Panc1 (cell line): ENCODE measurements around the gene ATXN1. TPM values are rescaled to one million over a fixed set of nuclear protein-coding genes. Genes with fewer than 3 reads are reported as not detected.
A peak's percentile ranks its signal among the peaks of the same experiment; 100 is the strongest.

ENCODE experiments used
- ATAC-seq: fragments of 200-7000 bp; cut with Tn5 transposase; 2 replicates; pipeline ENCODE4 v1.9.1; 2020; ENCODE audit warnings: mild to moderate bottlenecking, moderate library complexity
- BruUV-seq: library from RNA; stranded (reverse); fragments of 400-500 nt; replicated peaks from 2 replicates; lab custom pipeline; 2021; lab: Mats Ljungman, UMichigan
- CTCF ChIA-PET: fragments of 300-600 bp; sonication (Branson Sonifier 250); formaldehyde crosslinking; loops from one replicate; lab custom pipeline; 2022; ENCODE audit warnings: antibody characterized with exemption; lab: Charles Lee
- POLR2A ChIA-PET: fragments of 300-600 bp; sonication (Branson Sonifier 250); formaldehyde crosslinking; loops from one replicate; lab custom pipeline; 2022; ENCODE audit warnings: antibody characterized with exemption; lab: Charles Lee
- DNase-seq: peaks from one replicate; pipeline ENCODE4 v3.0.0-alpha.2; 2010; ENCODE audit warnings: low read depth, low spot score
- H3K27ac ChIP-seq: 2 replicates; pipeline ENCODE4 v1.5.1; 2011; ENCODE audit warnings: mild to moderate bottlenecking, low read length, inconsistent platforms
- H3K27me3 ChIP-seq: fragments of 200-500 bp; sonication (Bioruptor generic); 2 replicates; pipeline ENCODE4 v1.6.0; 2014; ENCODE audit warnings: low read length, inconsistent platforms; ENCODE audit not compliant: control insufficient read depth, insufficient read depth
- H3K36me3 ChIP-seq: fragments of 200-500 bp; sonication (Bioruptor generic); 2 replicates; pipeline ENCODE4 v1.5.1; 2014; ENCODE audit warnings: inconsistent platforms, mild to moderate bottlenecking, low read length, moderate library complexity; ENCODE audit not compliant: control insufficient read depth, insufficient read depth
- H3K4me1 ChIP-seq: 2 replicates; pipeline ENCODE4 v1.5.1; 2011; ENCODE audit warnings: inconsistent platforms, mild to moderate bottlenecking, low read length, moderate library complexity; ENCODE audit not compliant: control insufficient read depth, insufficient read depth
- H3K4me3 ChIP-seq, 2 experiments: 2 replicates each; pipeline ENCODE4 v1.5.1; 2011 to 2012; ENCODE audit warnings: low read depth in 2 of 2, low read length in 2 of 2, mild to moderate bottlenecking in 2 of 2, inconsistent platforms in 1 of 2, moderate library complexity in 1 of 2
- H3K9me3 ChIP-seq: fragments of 200-500 bp; sonication (Bioruptor generic); 2 replicates; pipeline ENCODE4 v1.5.1; 2014; ENCODE audit warnings: low read depth, mild to moderate bottlenecking, inconsistent platforms, low read length, moderate library complexity; ENCODE audit not compliant: control insufficient read depth, insufficient read depth
- CTCF ChIP-seq: fragments of 450-650 bp; IDR thresholded peaks from 2 replicates; pipeline ENCODE4 v1.5.1; 2017; ENCODE audit warnings: mild to moderate bottlenecking
- POLR2AphosphoS5 ChIP-seq: IDR thresholded peaks from 2 replicates; pipeline ENCODE4 v1.6.1; 2012; ENCODE audit warnings: mild to moderate bottlenecking, low read depth, low read length, moderate library complexity
- SIN3A ChIP-seq: IDR thresholded peaks from 2 replicates; pipeline ENCODE4 v1.6.1; 2012; ENCODE audit warnings: low read depth, mild to moderate bottlenecking, low read length, moderate library complexity, borderline replicate concordance; ENCODE audit not compliant: insufficient read depth
- TCF7L2 ChIP-seq: IDR thresholded peaks from 2 replicates; pipeline ENCODE4 v1.6.1; 2011; ENCODE audit warnings: mild to moderate bottlenecking, low read depth, low read length, inconsistent platforms
- in situ Hi-C: cut with HindIII; loops from 2 replicates; pipeline ENCODE4 v1.10.0; 2016; ENCODE audit warnings: low sequenced_read_pairs, low pct_unique_long_range_greater_than_20kb
- intact Hi-C: fragments of 100-400 bp; cut with micrococcal nuclease; formaldehyde crosslinking; loops from one replicate; pipeline ENCODE4 v1.10.0; 2022; ENCODE audit not compliant: unreplicated experiment
- total RNA-seq: library from RNA; stranded (reverse); gene quantifications from one replicate; pipeline ENCODE4 v1.2.1, GENCODE V29; 2021; ENCODE audit not compliant: unreplicated experiment
- TF ChIP-seq, protein P1 (sequence below), 2 experiments: IDR thresholded peaks; 2 replicates each; pipeline ENCODE4 v1.6.1; 2011 to 2012; ENCODE audit warnings: low read depth in 2 of 2, control low read depth in 1 of 2, low read length in 1 of 2, mild to moderate bottlenecking in 1 of 2, moderate library complexity in 1 of 2; ENCODE audit not compliant: insufficient read depth in 1 of 2

Gene ATXN1
- total RNA-seq, 1 experiment from 2014 or later = 67.1 TPM

- in situ Hi-C loops (no loop called here), intact Hi-C loops (no loop called here)
- no peak for DNase-seq
- ChIA-PET CTCF (no interaction called here), POLR2A (no interaction called here)
- Histone ChIP-seq H3K27me3 (no peaks in the 10 kb centered on the region), H3K27ac (peak overlapping the region; percentile 40; the same call in 1 of the 2 replicates), H3K36me3 (no peaks in the 10 kb centered on the region), H3K4me3 (no peak overlapping the region), H3K4me1 (peaks cover 15% of the 10 kb centered on the region), H3K9me3 (no peaks in the 10 kb centered on the region)
- BruUV-seq = no TSS peak
- no peak for TF ChIP-seq POLR2AphosphoS5
- TF ChIP-seq, protein P1, sequence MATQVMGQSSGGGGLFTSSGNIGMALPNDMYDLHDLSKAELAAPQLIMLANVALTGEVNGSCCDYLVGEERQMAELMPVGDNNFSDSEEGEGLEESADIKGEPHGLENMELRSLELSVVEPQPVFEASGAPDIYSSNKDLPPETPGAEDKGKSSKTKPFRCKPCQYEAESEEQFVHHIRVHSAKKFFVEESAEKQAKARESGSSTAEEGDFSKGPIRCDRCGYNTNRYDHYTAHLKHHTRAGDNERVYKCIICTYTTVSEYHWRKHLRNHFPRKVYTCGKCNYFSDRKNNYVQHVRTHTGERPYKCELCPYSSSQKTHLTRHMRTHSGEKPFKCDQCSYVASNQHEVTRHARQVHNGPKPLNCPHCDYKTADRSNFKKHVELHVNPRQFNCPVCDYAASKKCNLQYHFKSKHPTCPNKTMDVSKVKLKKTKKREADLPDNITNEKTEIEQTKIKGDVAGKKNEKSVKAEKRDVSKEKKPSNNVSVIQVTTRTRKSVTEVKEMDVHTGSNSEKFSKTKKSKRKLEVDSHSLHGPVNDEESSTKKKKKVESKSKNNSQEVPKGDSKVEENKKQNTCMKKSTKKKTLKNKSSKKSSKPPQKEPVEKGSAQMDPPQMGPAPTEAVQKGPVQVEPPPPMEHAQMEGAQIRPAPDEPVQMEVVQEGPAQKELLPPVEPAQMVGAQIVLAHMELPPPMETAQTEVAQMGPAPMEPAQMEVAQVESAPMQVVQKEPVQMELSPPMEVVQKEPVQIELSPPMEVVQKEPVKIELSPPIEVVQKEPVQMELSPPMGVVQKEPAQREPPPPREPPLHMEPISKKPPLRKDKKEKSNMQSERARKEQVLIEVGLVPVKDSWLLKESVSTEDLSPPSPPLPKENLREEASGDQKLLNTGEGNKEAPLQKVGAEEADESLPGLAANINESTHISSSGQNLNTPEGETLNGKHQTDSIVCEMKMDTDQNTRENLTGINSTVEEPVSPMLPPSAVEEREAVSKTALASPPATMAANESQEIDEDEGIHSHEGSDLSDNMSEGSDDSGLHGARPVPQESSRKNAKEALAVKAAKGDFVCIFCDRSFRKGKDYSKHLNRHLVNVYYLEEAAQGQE (IDR thresholded peaks at IDR 0.05; ENCODE audit: insufficient read depth in 1 of 2, low read depth in 2 of 2, low read length in 1 of 2) = no peak
- no peak for TF ChIP-seq SIN3A
- no peak for TF ChIP-seq TCF7L2
- no peak for TF ChIP-seq CTCF
- ATAC-seq = peak; percentile 73
These were observed 125.3 kb downstream of the ATXN1 start for GRCh38 chr6:16635810-16636602.

- H3K9me3 ChIP-seq = no peaks in the 10 kb centered on the region
- POLR2A ChIA-PET = no interaction called here
- no peak for TF ChIP-seq TCF7L2
- TF ChIP-seq, protein P1 (IDR thresholded peaks at IDR 0.05; ENCODE audit: insufficient read depth in 1 of 2, low read depth in 2 of 2, low read length in 1 of 2) = no peak
- peaks cover 15% of the 10 kb centered on the region for H3K4me1 ChIP-seq
- no TSS peak for BruUV-seq
- no peak for ATAC-seq
- intact Hi-C loops = no loop called here
- no peaks in the 10 kb centered on the region for H3K27me3 ChIP-seq
- no peak overlapping the region for H3K27ac ChIP-seq
- no peak for DNase-seq
- H3K36me3 ChIP-seq = no peaks in the 10 kb centered on the region
- no peak overlapping the region for H3K4me3 ChIP-seq
- CTCF ChIA-PET = no interaction called here
- in situ Hi-C loops = no loop called here
These were observed 125.9 kb downstream of the ATXN1 start for GRCh38 chr6:16635291-16635809.
